Nephron (organoid): ENCODE measurements around the gene SLC31A1.

Source experiments
- H3K27ac Mint-ChIP-seq, 3 experiments: 2 replicates each; pipeline ENCODE4 v1.8.0; 2020; ENCODE audit warnings: mixed read lengths in 3 of 3, mild to moderate bottlenecking in 2 of 3, moderate library complexity in 1 of 3
- H3K27me3 Mint-ChIP-seq: 2 replicates; pipeline ENCODE4 v1.8.0; 2021; ENCODE audit warnings: low read depth, mild to moderate bottlenecking, moderate library complexity, mixed read lengths
- H3K36me3 Mint-ChIP-seq: 2 replicates; pipeline ENCODE4 v1.8.0; 2020; ENCODE audit warnings: low read depth, mixed read lengths
- H3K4me1 Mint-ChIP-seq: 2 replicates; pipeline ENCODE4 v1.8.0; 2020; ENCODE audit warnings: mixed read lengths
- H3K4me3 Mint-ChIP-seq, 3 experiments: 2 replicates each; pipeline ENCODE4 v1.8.0; 2020; ENCODE audit warnings: mild to moderate bottlenecking in 3 of 3, mixed read lengths in 3 of 3, moderate library complexity in 2 of 3
- H3K9me3 Mint-ChIP-seq: 2 replicates; pipeline ENCODE4 v1.8.0; 2020; ENCODE audit warnings: mixed read lengths
- CTCF ChIP-seq, 3 experiments: fragments of 200-600 bp; sonication (generic); IDR thresholded peaks; one replicate each; pipeline ENCODE4 v1.5.0; 2021; ENCODE audit warnings: antibody characterized with exemption in 3 of 3; ENCODE audit not compliant: unreplicated experiment in 3 of 3

Gene SLC31A1

DNA sequence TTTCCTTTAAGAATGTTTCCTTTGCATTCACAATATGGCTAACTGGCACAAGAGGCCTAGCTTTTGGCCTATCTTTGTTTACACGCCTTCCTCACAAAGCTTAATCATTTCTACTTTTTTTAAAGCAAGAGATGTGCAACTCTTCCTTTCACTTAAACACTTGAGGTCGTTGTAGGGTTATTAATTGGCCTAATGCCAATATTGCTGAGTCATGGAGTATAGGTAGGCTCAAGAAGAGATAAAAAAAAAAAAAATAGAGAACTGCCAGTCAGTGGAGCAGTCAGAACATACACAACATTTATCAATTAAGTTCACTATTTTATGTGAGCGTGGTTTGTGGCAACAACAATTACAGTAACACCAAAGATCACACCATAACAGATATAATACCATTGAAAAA is 6.2 kb upstream of the SLC31A1 start:
- peaks cover 8% of the 10 kb centered on the region for H3K4me1 Mint-ChIP-seq
- H3K27me3 Mint-ChIP-seq = no peaks in the 10 kb centered on the region
- peaks cover 30% of the 10 kb centered on the region for H3K36me3 Mint-ChIP-seq
- no peaks in the 10 kb centered on the region for H3K9me3 Mint-ChIP-seq
- H3K4me3 Mint-ChIP-seq = no peak overlapping the region
- peak overlapping the region in 2 of 3 experiments; percentile 25 to 35 for H3K27ac Mint-ChIP-seq
- no peak for TF ChIP-seq CTCF (IDR thresholded peaks at IDR 0.05; ENCODE audit: unreplicated experiment in 3 of 3)

- Mint-ChIP-seq H3K36me3 (peaks cover 30% of the 10 kb centered on the region), H3K4me3 (no peak overlapping the region), H3K9me3 (no peaks in the 10 kb centered on the region), H3K27me3 (no peaks in the 10 kb centered on the region), H3K4me1 (peaks cover 8% of the 10 kb centered on the region), H3K27ac (no peak overlapping the region)
- no peak for TF ChIP-seq CTCF (IDR thresholded peaks at IDR 0.05; ENCODE audit: unreplicated experiment in 3 of 3)
Observed at GRCh38 chr9:113216406-113216805, 4.9 kb upstream of the SLC31A1 start.

DNA sequence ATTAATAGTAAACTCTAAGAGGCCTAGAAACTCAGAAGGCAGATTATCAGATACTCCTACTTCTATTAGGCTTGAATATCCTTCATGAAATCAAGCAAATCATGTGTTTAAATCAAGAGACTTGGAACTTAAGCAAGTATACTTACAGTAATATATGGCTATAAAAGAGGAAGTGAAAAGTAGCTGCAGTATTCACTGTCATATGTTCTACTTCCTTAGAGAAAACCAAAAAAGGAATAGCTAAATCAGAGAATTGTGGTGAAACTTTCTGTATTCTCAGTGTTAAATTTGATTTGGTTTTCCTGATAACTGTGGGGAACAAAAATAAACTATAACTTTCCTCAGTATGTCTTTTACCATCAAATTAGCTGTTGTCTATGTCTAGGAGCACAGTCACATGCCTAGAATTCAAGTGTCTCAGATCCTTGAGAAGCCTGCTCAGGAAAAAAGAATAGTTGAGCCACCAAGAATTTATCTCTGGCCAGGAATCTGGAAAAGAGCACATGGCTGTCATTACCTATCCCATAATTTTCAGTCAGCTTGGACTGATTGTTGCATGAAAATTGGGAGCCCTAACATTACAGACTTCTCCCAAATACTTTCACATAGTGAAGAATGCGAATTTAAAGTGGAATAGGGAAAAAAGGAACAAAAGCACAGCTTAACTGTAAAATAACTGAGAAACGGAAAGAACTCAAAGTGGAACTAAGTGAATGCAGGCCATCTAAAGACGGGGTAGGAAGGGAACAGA is 2.0 kb upstream of the SLC31A1 start:
- TF ChIP-seq CTCF (IDR thresholded peaks at IDR 0.05; ENCODE audit: unreplicated experiment in 3 of 3) = no peak
- Mint-ChIP-seq H3K9me3 (no peaks in the 10 kb centered on the region), H3K4me1 (peaks cover 26% of the 10 kb centered on the region), H3K4me3 (peak overlapping the region; percentile 94 to 99 (median 99)), H3K36me3 (peaks cover 13% of the 10 kb centered on the region), H3K27me3 (no peaks in the 10 kb centered on the region), H3K27ac (peak overlapping the region in 2 of 3 experiments; percentile 47 to 95)

DNA sequence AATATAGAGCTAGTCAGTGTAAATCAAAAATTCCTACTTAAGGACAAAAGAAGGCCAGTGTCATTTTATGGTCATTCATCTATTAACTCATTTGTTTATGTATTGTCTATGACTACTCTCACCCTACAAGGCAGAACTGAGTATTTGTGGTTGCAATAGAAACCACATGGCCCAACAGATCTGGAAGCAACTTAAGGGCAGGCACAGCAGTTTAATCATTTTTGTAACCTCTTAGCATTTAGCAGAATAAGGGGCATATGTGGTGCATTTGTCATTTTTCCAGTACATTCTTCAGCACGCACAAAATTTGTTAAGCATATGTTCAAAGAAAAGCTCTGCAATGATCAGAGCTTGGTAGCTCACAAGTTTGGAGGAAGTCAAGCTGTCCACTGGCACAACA is 1.4 kb upstream of the SLC31A1 start:
- no peak for TF ChIP-seq CTCF (IDR thresholded peaks at IDR 0.05; ENCODE audit: unreplicated experiment in 3 of 3)
- Mint-ChIP-seq H3K4me1 (peaks cover 26% of the 10 kb centered on the region), H3K9me3 (no peaks in the 10 kb centered on the region), H3K4me3 (peak overlapping the region; percentile 94 to 99 (median 99)), H3K27ac (peak overlapping the region; percentile 47 to 95 (median 87)), H3K27me3 (no peaks in the 10 kb centered on the region), H3K36me3 (peaks cover 7% of the 10 kb centered on the region)

- Mint-ChIP-seq H3K27ac (peak overlapping the region; percentile 87 to 97 (median 95)), H3K9me3 (no peaks in the 10 kb centered on the region), H3K36me3 (peaks cover 4% of the 10 kb centered on the region), H3K4me1 (peaks cover 26% of the 10 kb centered on the region), H3K4me3 (peak overlapping the region; percentile 94 to 99 (median 99)), H3K27me3 (no peaks in the 10 kb centered on the region)
- no peak for TF ChIP-seq CTCF (IDR thresholded peaks at IDR 0.05; ENCODE audit: unreplicated experiment in 3 of 3)
Observed at GRCh38 chr9:113220467-113221002, 809 bp upstream of the SLC31A1 start.
